Fibroblast of lung (primary cell): ENCODE results near the gene NOL11.
"Not testable (repeated sequence)": the region's sequence is repeated elsewhere in the genome, so short reads cannot be mapped to it uniquely, and the experiment has no call there.

Experiments
- CTCF ChIP-seq, 2 donors: IDR thresholded peaks in 1 of 2; conservative IDR thresholded peaks in 1 of 2; 1 replicate in 1 of 2; 2 replicates in 1 of 2; pipeline ENCODE4 v1.5.1; 2011 to 2012; ENCODE audit warnings: low read length in 2 of 2, control low read depth in 1 of 2, inconsistent platforms in 1 of 2, low read depth in 1 of 2, mild to moderate bottlenecking in 1 of 2
- EZH2 ChIP-seq: IDR thresholded peaks from 2 replicates; pipeline ENCODE4 v1.5.1; 2012; ENCODE audit warnings: low read length, control low read depth, mild to moderate bottlenecking; ENCODE audit errors: missing control alignments

GRCh38 chr17:67754686-67755085, 37.0 kb downstream of the NOL11 start:
- TF ChIP-seq CTCF (conservative IDR thresholded peaks at IDR 0.05 in 1 of 2, IDR thresholded peaks at IDR 0.05 in 1 of 2; ENCODE audit: low read depth in 1 of 2, low read length in 2 of 2); EZH2: not testable (repeated sequence)
